ENCODE measurements around the gene ADAMTS9. TPM values are rescaled to one million over a fixed set of nuclear protein-coding genes. Genes with fewer than 3 reads are reported as not detected.

Gene ADAMTS9
- total RNA-seq, 1 donor from 2014 or later: not detected

GRCh38 chr3:64568895-64569517 is 118.8 kb downstream of the ADAMTS9 start:
- H3K4me1 Mint-ChIP-seq: no peaks in the 10 kb centered on the region
- ATAC-seq (ENCODE audit: low read depth) (no peak), DNase-seq (no peak)
- no peak overlapping the region for H3K27ac Mint-ChIP-seq
- no peak overlapping the region for H3K4me3 Mint-ChIP-seq
- no peak for TF ChIP-seq CTCF (IDR thresholded peaks at IDR 0.05)
- ChIA-PET CTCF (no interaction called here), POLR2A (no interaction called here)
- no peaks in the 10 kb centered on the region for H3K9me3 Mint-ChIP-seq
- H3K27me3 Mint-ChIP-seq: peaks cover 2% of the 10 kb centered on the region
- intact Hi-C loops (cut with micrococcal nuclease): no loop called here
- no peaks in the 10 kb centered on the region for H3K36me3 Mint-ChIP-seq (ENCODE audit: low read depth)

GRCh38 chr3:64566859-64567258 is 120.9 kb downstream of the ADAMTS9 start:
- Mint-ChIP-seq H3K27ac (no peak overlapping the region), H3K27me3 (peaks cover 2% of the 10 kb centered on the region), H3K4me3 (no peak overlapping the region), H3K36me3 (ENCODE audit: low read depth) (no peaks in the 10 kb centered on the region), H3K4me1 (no peaks in the 10 kb centered on the region), H3K9me3 (no peaks in the 10 kb centered on the region)
- DNase-seq (no peak), ATAC-seq (ENCODE audit: low read depth) (no peak)
- intact Hi-C loops (cut with micrococcal nuclease): no loop called here
- ChIA-PET CTCF (no interaction called here), POLR2A (no interaction called here)
- TF ChIP-seq CTCF (IDR thresholded peaks at IDR 0.05): no peak

GRCh38 chr3:64563751-64564150 is 124.0 kb downstream of the ADAMTS9 start:
- peaks cover 2% of the 10 kb centered on the region for H3K27me3 Mint-ChIP-seq
- ATAC-seq (ENCODE audit: low read depth) (no peak), DNase-seq (no peak)
- intact Hi-C loops (cut with micrococcal nuclease): no loop called here
- no peak overlapping the region for H3K27ac Mint-ChIP-seq
- no peak for TF ChIP-seq CTCF (IDR thresholded peaks at IDR 0.05)
- CTCF ChIA-PET: no interaction called here
- no peaks in the 10 kb centered on the region for H3K9me3 Mint-ChIP-seq
- no peak overlapping the region for H3K4me3 Mint-ChIP-seq
- H3K4me1 Mint-ChIP-seq: no peaks in the 10 kb centered on the region
- POLR2A ChIA-PET: no interaction called here
- no peaks in the 10 kb centered on the region for H3K36me3 Mint-ChIP-seq (ENCODE audit: low read depth)

GRCh38 chr3:64561868-64562267 is 125.9 kb downstream of the ADAMTS9 start:
- no peaks in the 10 kb centered on the region for H3K9me3 Mint-ChIP-seq
- ChIA-PET POLR2A (no interaction called here), CTCF (no interaction called here)
- ATAC-seq (ENCODE audit: low read depth) (no peak), DNase-seq (no peak)
- intact Hi-C loops (cut with micrococcal nuclease): no loop called here
- H3K27me3 Mint-ChIP-seq: peaks cover 2% of the 10 kb centered on the region
- H3K36me3 Mint-ChIP-seq (ENCODE audit: low read depth): no peaks in the 10 kb centered on the region
- no peaks in the 10 kb centered on the region for H3K4me1 Mint-ChIP-seq
- no peak overlapping the region for H3K27ac Mint-ChIP-seq
- no peak overlapping the region for H3K4me3 Mint-ChIP-seq
- TF ChIP-seq CTCF (IDR thresholded peaks at IDR 0.05): no peak

- CTCF ChIA-PET: no interaction called here
- POLR2A ChIA-PET: no interaction called here
- Mint-ChIP-seq H3K4me3 (no peak overlapping the region), H3K4me1 (no peaks in the 10 kb centered on the region), H3K36me3 (ENCODE audit: low read depth) (no peaks in the 10 kb centered on the region), H3K27ac (no peak overlapping the region), H3K27me3 (peaks cover 2% of the 10 kb centered on the region), H3K9me3 (no peaks in the 10 kb centered on the region)
- intact Hi-C loops (cut with micrococcal nuclease): no loop called here
- DNase-seq: no peak
- ATAC-seq (ENCODE audit: low read depth): no peak
- TF ChIP-seq CTCF (IDR thresholded peaks at IDR 0.05): no peak
These were observed 126.4 kb downstream of the ADAMTS9 start for GRCh38 chr3:64561325-64561843.
